AG04449 (cell line): ENCODE results near the gene ROCK2.

ENCODE experiments used
- CTCF ChIA-PET: fragments of 350-600 bp; formaldehyde crosslinking; extraction: SDS; loops from one replicate; lab custom pipeline; 2021; ENCODE audit warnings: antibody characterized with exemption; lab: Yijun Ruan, JAX
- POLR2A ChIA-PET: fragments of 400-600, 350-600 bp; formaldehyde crosslinking; extraction: SDS; loops from one replicate; lab custom pipeline; 2020; ENCODE audit warnings: antibody characterized with exemption, inconsistent platforms; lab: Yijun Ruan, JAX
- DNase-seq: peaks from one replicate; pipeline ENCODE4 v3.0.0-alpha.2; 2010; ENCODE audit warnings: low read depth, low spot score
- H3K4me3 ChIP-seq: 2 replicates; pipeline ENCODE4 v1.5.1; 2011; ENCODE audit warnings: low read depth, mild to moderate bottlenecking, control low read depth, low read length
- CTCF ChIP-seq: IDR thresholded peaks from one replicate; pipeline ENCODE4 v1.5.1; 2011; ENCODE audit warnings: mild to moderate bottlenecking, moderate library complexity, low read length, control low read depth, inconsistent platforms; ENCODE audit not compliant: insufficient read depth; ENCODE audit errors: missing control alignments

Gene ROCK2

GRCh38 chr2:11377928-11378545 lies 33.6 kb upstream of the ROCK2 start:
- POLR2A ChIA-PET, result no interaction called here
- no peak overlapping the region for H3K4me3 ChIP-seq
- CTCF ChIA-PET, result interaction anchor here (1.5 to 1.9 kb wide), 2 partner anchors 34 to 143 kb away, joined by 5 to 7 read pairs; no protein-coding TSS in a partner anchor
- no peak for DNase-seq
- TF ChIP-seq CTCF, result no peak

GRCh38 chr2:11376071-11376470 lies 31.6 kb upstream of the ROCK2 start:
- ChIA-PET POLR2A (no interaction called here), CTCF (interaction anchor here (0.6 to 3.0 kb wide), 3 partner anchors 12 to 243 kb away, joined by 3 to 12 read pairs (median 4); a partner anchor contains a TSS)
- H3K4me3 ChIP-seq, result no peak overlapping the region
- TF ChIP-seq CTCF, result no peak
- DNase-seq, result no peak

DNA sequence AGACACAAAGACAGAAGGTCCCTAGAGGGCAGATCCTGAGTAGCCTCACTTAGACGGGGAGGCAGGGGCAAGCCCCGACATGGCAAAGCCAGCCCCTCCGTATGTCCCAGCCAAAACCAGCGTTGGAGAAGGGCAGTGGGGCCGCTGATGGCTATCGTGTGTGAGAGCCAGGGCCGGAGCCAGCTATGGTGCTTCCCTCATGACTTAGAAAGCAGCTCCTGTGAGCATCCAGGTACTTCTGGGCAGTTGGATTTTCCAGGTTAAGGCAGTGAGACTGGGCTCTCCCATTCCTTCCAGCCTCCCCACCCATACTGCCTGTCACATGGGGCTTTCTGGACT lies 31.2 kb upstream of the ROCK2 start:
- TF ChIP-seq CTCF, result no peak
- ChIA-PET POLR2A (no interaction called here), CTCF (interaction anchor here (0.6 to 3.0 kb wide), 5 partner anchors 9 to 243 kb away, joined by 3 to 12 read pairs (median 4); a partner anchor contains a TSS)
- no peak for DNase-seq
- H3K4me3 ChIP-seq, result no peak overlapping the region

DNA sequence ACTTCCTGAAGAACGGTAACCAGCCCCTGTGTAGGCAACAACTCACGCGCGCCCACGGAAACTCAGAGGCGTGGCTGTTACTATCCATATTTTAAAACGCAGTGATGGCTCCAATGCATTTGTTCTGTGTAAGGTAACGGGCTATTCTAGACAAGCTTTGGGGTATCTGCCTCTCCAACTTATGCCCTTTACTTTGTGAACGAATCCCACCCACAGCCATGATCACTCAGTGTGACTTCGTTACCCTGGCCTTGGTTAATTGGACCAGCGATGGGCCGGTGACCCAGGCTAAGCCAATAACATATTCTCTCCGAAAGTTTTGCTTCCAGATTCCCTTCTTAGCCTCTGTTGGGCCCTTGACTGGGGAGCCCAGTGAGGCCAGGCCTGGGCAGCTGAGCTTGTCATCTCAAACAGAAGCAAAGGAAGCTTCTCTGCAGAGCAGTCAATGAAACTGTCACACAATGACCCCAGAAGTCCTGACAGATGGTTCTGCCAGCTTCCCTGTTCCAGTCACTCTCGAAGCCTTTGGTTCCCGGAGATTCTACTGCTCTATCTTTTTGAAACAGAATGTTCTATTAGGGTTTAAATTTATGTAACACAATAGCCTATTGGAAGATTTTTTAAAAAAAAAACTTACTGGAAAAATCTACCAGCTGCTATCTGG lies 30.7 kb upstream of the ROCK2 start:
- ChIA-PET POLR2A (interaction anchor here (0.5 to 2.0 kb wide), 6 partner anchors 19 to 55 kb away, joined by 3 to 28 read pairs (median 4); partner anchors contain the start of gene ROCK2), CTCF (interaction anchor here (0.7 to 3.0 kb wide), 8 partner anchors 9 to 242 kb away, joined by 3 to 12 read pairs (median 4); a partner anchor contains a TSS)
- no peak for TF ChIP-seq CTCF
- DNase-seq, result no peak
- H3K4me3 ChIP-seq, result no peak overlapping the region

- ChIA-PET POLR2A (interaction anchor here (0.6 kb wide), 1 partner anchor 15 kb away, joined by 3 read pairs; no protein-coding TSS in a partner anchor), CTCF (interaction anchor here (2.3 kb wide), 1 partner anchor 38 kb away, joined by 6 read pairs; no protein-coding TSS in a partner anchor)
- no peak for DNase-seq
- no peak for TF ChIP-seq CTCF
- no peak overlapping the region for H3K4me3 ChIP-seq
Measured at GRCh38 chr2:11373096-11373495, 28.7 kb upstream of the ROCK2 start.
